Activated naive CD8-positive, alpha-beta T cell (primary cell): Measurements from ENCODE around the gene SLC22A5.

Source experiments
- H3K27ac Mint-ChIP-seq: one replicate; pipeline ENCODE4 v1.8.0; 2021; ENCODE audit warnings: mixed read lengths
- H3K27me3 Mint-ChIP-seq: one replicate; pipeline ENCODE4 v1.8.0; 2021; ENCODE audit warnings: mixed read lengths
- H3K36me3 Mint-ChIP-seq: one replicate; pipeline ENCODE4 v1.8.0; 2021; ENCODE audit warnings: mixed read lengths
- H3K4me1 Mint-ChIP-seq: one replicate; pipeline ENCODE4 v1.8.0; 2021; ENCODE audit warnings: low read depth, mixed read lengths
- H3K4me3 Mint-ChIP-seq: one replicate; pipeline ENCODE4 v1.8.0; 2021; ENCODE audit warnings: mild to moderate bottlenecking, mixed read lengths
- H3K9me3 Mint-ChIP-seq: one replicate; pipeline ENCODE4 v1.8.0; 2021; ENCODE audit warnings: low read depth, mixed read lengths

SLC22A5 gene

DNA sequence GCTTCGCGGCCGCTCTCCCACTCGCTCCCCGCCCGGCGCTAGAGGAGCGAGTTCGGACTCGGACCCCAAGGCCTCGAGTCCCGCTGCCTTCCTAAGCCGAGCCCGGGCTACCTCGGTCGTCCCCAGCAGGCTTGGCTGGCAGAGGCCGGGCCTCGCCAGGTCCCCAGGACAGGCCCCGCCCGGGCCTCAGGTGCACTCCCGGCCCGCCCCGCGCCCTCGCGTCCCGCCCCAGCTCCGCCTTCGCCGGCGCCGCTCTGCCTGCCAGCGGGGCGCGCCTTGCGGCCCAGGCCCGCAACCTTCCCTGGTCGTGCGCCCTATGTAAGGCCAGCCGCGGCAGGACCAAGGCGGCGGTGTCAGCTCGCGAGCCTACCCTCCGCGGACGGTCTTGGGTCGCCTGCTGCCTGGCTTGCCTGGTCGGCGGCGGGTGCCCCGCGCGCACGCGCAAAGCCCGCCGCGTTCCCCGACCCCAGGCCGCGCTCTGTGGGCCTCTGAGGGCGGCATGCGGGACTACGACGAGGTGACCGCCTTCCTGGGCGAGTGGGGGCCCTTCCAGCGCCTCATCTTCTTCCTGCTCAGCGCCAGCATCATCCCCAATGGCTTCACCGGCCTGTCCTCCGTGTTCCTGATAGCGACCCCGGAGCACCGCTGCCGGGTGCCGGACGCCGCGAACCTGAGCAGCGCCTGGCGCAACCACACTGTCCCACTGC is at the start of gene SLC22A5:
Gene SLC22A5 (plus strand): TSS at position 237 of the 707 bp plus-strand sequence. CDS start 263 bp downstream, at position 500.
- H3K9me3 Mint-ChIP-seq, result no peaks in the 10 kb centered on the region
- H3K27ac Mint-ChIP-seq, result peak within 1 kb of the TSS; percentile 72
- H3K36me3 Mint-ChIP-seq, result no peaks in the 10 kb centered on the region
- no peaks in the 10 kb centered on the region for H3K27me3 Mint-ChIP-seq
- H3K4me1 Mint-ChIP-seq, result peaks cover 29% of the 10 kb centered on the region
- peak within 1 kb of the TSS; percentile 89 for H3K4me3 Mint-ChIP-seq

DNA sequence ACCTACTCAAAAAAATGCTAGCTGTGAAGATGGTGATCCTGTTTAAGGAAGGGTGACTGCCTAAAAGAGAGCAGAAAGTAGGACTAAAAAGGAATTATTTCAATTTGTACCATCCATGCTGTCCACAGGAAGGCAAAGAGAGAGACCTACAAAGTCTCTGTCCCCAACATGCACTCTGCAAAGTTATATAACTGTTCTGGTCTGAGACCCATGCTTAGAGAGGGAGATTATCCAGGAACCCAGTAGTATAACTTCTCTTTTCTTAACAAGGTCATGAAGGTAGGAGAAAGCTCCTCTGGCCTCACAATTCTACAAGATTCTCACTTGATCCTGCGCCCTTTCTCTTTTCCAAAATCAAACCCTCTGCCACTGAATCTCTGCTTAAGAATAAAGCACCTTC is 49.5 kb upstream of the SLC22A5 start:
- Mint-ChIP-seq H3K36me3 (peaks cover 3% of the 10 kb centered on the region), H3K4me3 (no peak overlapping the region), H3K27me3 (no peaks in the 10 kb centered on the region), H3K4me1 (no peaks in the 10 kb centered on the region), H3K9me3 (no peaks in the 10 kb centered on the region), H3K27ac (no peak overlapping the region)

DNA sequence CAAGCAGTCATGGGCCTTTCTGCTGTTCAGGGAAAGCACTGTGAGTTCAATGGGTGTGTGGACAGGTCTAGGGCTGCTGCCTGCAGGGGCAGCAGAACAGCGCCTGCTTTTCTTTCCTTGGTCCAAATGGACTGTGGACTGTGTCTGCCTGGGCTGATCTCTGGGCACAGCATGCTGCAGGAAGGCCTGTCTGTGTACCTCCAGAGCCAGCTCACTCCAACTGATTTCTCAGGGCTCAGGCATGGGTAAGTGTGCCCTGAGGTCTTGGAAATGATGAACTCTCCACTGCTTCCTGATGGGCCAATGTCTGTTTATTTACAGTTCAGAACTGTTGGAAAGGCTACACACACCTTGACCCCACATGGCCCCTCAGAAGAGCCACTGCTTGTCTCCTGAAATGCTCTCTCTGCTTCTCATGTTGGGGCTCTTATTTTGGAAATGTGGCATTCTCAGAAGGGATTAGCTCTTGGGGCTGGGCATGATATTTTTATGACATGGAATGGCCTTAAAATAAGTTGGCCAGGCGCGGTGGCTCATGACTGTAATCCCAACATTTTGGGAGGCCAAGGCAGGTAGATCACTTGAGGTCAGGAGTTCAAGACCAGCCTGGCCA is 48.3 kb upstream of the SLC22A5 start:
- Mint-ChIP-seq H3K9me3 (no peaks in the 10 kb centered on the region), H3K36me3 (peaks cover 3% of the 10 kb centered on the region), H3K4me1 (no peaks in the 10 kb centered on the region), H3K27ac (no peak overlapping the region), H3K4me3 (no peak overlapping the region), H3K27me3 (no peaks in the 10 kb centered on the region)

DNA sequence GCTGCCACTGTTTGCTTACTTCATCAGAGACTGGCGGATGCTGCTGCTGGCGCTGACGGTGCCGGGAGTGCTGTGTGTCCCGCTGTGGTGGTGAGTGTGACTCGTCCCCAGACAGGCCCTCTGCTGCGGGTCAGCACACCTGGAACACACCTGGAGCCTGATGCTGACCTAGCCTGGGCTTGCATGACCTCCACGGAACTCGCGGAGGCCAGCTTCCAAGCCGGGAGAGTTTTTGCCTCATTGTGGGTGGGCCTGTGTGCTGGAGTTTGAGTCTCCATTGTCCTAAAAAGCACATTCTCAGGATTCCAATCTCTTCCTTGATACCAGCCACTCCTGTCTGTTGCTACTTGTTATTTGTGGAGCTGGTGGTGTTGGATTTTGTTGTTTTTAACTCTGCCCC is 47.2 kb upstream of the SLC22A5 start:
- Mint-ChIP-seq H3K27ac (no peak overlapping the region), H3K27me3 (no peaks in the 10 kb centered on the region), H3K9me3 (no peaks in the 10 kb centered on the region), H3K36me3 (peaks cover 3% of the 10 kb centered on the region), H3K4me3 (no peak overlapping the region), H3K4me1 (no peaks in the 10 kb centered on the region)

DNA sequence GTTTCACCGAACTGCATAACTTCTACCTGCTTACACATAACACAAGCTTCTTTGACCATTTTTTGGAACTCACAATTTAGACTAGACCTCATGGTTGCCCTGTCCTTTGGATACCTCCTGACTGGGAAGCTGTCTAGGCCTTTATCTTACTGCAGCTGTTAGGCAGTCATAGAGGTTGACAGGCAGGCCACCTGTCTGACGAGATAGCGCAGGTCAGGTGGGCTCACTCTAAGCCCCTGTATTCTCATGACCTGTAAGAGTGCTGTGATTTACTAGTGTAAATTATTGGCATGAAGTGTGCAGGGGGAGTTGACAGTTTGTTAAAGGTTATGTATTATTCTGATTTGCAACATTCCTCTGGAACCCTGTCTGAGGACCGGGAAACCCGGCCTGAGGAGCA is 46.3 kb upstream of the SLC22A5 start:
- Mint-ChIP-seq H3K9me3 (no peaks in the 10 kb centered on the region), H3K36me3 (peaks cover 3% of the 10 kb centered on the region), H3K27ac (no peak overlapping the region)

DNA sequence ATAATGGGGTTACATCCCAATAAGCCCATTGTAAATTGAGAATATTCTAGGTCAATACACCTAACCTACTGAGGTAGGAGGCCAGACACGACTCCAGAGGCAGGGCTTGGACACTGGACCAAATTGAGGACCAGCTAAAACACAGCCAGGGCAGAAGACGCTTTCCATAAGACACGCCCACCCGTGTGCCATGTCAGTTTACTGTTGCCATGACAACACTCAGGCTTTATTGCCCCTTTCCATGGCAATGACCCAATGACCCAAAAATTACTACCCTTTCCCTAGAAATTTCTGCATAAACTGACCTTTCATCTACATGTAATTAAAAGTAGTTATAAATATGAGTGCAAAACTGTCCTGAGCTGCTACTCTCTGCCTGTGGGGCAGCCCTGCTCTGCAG is 43.8 kb upstream of the SLC22A5 start:
- H3K9me3 Mint-ChIP-seq, result no peaks in the 10 kb centered on the region
- no peaks in the 10 kb centered on the region for H3K4me1 Mint-ChIP-seq
- H3K4me3 Mint-ChIP-seq, result no peak overlapping the region

More for the DNA sequence above, 46.3 kb upstream of the SLC22A5 start:
- H3K4me1 Mint-ChIP-seq, result no peaks in the 10 kb centered on the region
- H3K27me3 Mint-ChIP-seq, result no peaks in the 10 kb centered on the region
- H3K4me3 Mint-ChIP-seq, result no peak overlapping the region

DNA sequence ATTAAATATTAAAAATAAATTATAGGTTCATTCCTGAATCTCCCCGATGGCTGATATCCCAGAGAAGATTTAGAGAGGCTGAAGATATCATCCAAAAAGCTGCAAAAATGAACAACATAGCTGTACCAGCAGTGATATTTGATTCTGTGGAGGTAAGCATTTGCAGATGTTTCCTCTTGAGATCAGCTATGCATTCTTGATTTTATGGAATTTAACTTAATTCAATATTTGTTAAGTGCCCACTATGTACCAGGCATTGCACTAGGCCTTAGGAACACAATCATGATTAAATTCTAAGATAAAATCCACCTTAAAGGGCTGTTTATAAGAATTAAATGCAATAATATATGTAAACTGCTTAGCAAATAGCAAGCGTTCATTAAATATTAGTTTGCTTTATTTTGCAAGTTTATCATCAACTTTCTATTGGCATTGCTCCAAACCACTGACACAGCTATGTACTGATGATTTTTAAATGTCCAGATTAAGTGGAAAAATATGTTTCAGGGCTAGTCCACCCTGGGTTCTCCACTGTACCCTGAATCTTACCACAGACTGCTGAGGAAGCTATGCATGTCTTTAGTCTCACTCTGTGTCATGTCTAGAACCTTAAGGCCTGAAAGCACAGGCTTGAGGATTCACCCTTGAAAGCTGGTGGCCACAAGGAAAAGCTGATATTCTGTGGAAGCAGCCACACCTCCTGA is 42.1 kb upstream of the SLC22A5 start:
- Mint-ChIP-seq H3K4me3 (no peak overlapping the region), H3K9me3 (no peaks in the 10 kb centered on the region), H3K27ac (no peak overlapping the region), H3K27me3 (no peaks in the 10 kb centered on the region), H3K4me1 (no peaks in the 10 kb centered on the region), H3K36me3 (peaks cover 10% of the 10 kb centered on the region)

More for the DNA sequence above, 43.8 kb upstream of the SLC22A5 start:
- Mint-ChIP-seq H3K27me3 (no peaks in the 10 kb centered on the region), H3K27ac (no peak overlapping the region), H3K36me3 (peaks cover 6% of the 10 kb centered on the region)

DNA sequence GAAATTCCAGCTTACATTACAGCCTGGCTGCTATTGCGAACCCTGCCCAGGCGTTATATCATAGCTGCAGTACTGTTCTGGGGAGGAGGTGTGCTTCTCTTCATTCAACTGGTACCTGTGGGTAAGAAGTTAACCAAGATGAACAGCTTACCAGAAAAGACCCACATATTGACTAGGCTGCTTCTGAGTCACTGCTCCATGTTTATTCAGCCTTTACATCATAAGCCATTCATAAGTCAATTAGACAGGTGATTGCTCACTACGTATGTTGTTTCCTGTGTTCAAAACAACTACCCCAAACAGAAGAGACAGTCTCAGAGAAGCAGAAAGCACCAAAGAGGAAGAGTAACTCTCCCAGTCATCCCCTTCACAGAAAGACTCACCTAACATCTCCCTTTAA is 34.7 kb upstream of the SLC22A5 start:
- Mint-ChIP-seq H3K27ac (no peak overlapping the region), H3K36me3 (peaks cover 9% of the 10 kb centered on the region), H3K9me3 (no peaks in the 10 kb centered on the region), H3K27me3 (no peaks in the 10 kb centered on the region), H3K4me1 (no peaks in the 10 kb centered on the region), H3K4me3 (no peak overlapping the region)

DNA sequence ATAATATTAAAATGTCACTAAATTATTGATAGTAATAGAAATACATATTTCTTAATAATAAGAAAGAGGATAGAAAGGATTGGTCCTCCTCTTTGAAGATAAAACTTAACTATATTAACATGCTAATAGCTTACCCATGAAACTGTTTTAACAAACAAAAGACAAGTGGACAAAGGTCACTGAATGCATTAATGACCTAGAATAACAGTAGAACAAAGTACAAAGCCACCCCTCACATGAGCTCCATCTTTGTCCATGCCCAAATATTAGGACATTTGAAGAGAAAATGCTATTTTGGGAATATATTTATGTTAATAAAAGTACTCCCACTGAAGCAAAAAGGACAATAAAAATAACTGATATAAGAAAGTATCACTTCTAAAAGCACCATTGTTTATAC is 34.1 kb upstream of the SLC22A5 start:
- Mint-ChIP-seq H3K9me3 (no peaks in the 10 kb centered on the region), H3K4me3 (no peak overlapping the region), H3K4me1 (no peaks in the 10 kb centered on the region), H3K36me3 (peaks cover 6% of the 10 kb centered on the region), H3K27ac (no peak overlapping the region), H3K27me3 (no peaks in the 10 kb centered on the region)

DNA sequence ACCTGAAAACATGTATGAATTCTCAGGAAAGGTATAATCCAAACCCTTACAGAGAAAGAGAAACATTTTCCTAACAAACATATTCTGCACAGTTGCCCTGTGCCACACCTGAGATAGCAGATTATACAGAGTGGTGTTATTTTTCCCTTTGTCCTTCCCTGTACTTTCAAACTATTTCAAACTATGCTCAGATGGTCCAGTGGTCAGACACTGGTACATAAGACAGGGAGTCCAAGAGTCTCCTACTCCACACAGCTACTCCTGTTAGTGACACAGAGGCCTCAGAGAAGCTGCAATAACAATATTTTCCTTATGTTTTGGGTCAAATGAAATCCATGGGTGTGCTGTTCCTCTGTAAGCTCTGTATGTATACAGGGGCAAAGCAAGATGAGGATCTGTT is 30.0 kb upstream of the SLC22A5 start:
- Mint-ChIP-seq H3K4me3 (no peak overlapping the region), H3K4me1 (no peaks in the 10 kb centered on the region), H3K27ac (no peak overlapping the region), H3K27me3 (no peaks in the 10 kb centered on the region), H3K36me3 (peaks cover 2% of the 10 kb centered on the region), H3K9me3 (no peaks in the 10 kb centered on the region)

DNA sequence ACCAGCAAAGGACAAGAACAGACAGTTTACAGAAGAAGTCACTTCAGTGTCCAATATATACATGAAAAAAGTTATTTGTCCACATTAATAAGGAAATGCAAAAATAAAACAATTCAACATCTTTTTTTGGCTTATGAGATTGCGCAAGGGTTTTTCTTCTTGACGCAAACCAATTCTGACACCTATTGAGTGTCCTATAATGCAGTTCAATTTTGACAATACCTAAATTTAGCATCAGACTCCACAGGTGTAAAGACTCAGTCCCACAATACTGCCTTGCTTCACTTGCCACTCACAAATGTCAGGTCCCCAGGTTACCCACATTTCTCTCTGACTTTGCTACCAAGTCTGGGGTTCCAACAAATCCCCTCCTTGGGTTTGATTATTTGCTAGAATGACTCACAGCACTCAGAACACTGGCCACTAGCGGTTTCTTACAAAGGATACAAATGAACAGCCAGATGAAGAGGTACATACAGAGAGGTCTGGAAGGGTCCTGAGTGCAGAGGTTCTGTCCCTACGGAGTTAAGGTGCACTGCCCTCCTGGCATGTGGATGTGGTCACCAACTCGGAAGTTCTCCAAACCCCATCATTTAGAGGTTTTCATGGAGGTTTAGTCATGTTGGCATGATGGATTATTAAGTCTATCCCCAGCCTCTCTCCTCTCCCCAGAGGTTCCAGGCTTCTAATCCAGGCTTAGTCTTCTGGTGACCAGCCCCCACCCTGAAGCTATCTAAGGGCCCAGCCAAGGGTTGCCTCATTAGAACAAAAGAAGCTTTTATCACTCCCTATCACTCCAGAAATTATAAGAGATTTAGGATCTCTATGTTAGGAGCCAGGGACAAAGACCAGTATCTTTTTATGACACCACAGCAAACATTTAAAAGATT is 27.0 kb upstream of the SLC22A5 start:
- Mint-ChIP-seq H3K4me3 (no peak overlapping the region), H3K27ac (no peak overlapping the region), H3K4me1 (no peaks in the 10 kb centered on the region), H3K9me3 (no peaks in the 10 kb centered on the region), H3K36me3 (peaks cover 7% of the 10 kb centered on the region), H3K27me3 (no peaks in the 10 kb centered on the region)

DNA sequence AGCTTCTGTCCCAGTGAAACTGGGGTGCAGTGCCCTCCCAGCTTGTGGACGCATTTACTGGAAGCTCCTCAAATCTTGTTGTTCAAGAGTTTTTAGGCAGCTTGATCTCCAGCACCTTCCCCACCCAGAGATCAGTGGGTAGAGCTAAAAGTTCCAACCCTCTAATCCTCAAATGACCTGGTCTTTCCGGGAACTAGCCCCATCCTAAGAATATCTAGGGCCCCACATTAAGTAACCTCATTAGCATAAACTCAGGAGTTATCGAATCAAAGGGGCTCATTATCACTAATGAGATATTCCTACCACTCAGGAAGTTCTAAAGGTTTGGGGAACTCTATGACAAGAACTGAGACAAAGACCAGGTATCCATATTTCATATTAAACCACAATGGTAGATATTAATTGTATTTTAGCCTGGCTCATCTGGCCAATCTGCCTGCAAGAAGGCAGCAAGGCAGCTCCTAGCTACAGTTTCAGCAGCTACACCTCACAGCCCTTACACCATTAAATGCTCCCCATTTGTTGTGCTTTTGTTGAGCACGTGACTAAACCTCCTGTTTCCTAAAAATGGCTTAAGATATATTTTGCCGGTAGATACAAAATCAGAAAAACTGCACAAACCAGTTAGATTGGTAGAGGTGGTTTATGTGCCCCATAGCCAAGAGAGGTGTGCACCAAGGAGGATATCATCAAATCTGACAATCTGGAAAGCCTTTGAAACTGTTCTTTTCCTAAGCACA is 24.6 kb upstream of the SLC22A5 start:
- Mint-ChIP-seq H3K27ac (no peak overlapping the region), H3K9me3 (no peaks in the 10 kb centered on the region), H3K36me3 (peaks cover 14% of the 10 kb centered on the region)

DNA sequence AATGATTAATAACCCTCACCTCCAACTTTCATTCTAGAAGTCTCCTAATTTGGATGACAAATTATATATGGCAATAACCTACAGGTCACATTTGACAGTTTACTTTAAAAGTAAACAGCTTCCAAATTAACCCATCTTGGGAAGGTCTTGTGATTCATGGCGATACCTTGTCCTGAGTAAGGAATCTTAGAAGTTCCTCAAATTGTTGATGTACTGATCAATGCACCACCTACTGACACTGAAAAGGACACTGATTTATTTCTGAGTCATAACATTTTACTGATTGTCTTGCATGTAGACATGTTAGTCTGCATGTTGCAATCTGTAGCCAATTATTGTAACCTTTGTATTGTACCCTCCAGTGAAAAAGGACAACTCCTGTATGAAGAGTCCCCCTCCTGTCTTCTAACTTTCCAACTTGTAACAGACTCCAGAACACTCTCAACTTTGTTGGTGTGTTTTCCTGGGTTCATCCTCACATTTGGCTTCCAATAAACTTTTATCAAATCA is 16.0 kb upstream of the SLC22A5 start:
- H3K4me1 Mint-ChIP-seq, result no peaks in the 10 kb centered on the region
- H3K4me3 Mint-ChIP-seq, result no peak overlapping the region
- no peaks in the 10 kb centered on the region for H3K27me3 Mint-ChIP-seq
- no peaks in the 10 kb centered on the region for H3K9me3 Mint-ChIP-seq
- no peak overlapping the region for H3K27ac Mint-ChIP-seq
- H3K36me3 Mint-ChIP-seq, result peaks cover 27% of the 10 kb centered on the region

More for the DNA sequence above, 24.6 kb upstream of the SLC22A5 start:
- no peak overlapping the region for H3K4me3 Mint-ChIP-seq
- no peaks in the 10 kb centered on the region for H3K27me3 Mint-ChIP-seq
- no peaks in the 10 kb centered on the region for H3K4me1 Mint-ChIP-seq
